HepG2 (cell line): ENCODE measurements around the gene MARF1. TPM values are rescaled to one million over a fixed set of nuclear protein-coding genes. Genes with fewer than 3 reads are reported as not detected.

Experiments
- BRF2 ChIP-seq: sonication (generic); formaldehyde crosslinking; IDR thresholded peaks from 2 replicates; pipeline ENCODE4 v1.8.1; 2022; ENCODE audit warnings: mild to moderate bottlenecking, missing genetic modification reagents
- CBX2 ChIP-seq, 2 experiments: fragments of 200-600 bp in 1 of 2; sonication (generic); formaldehyde crosslinking in 1 of 2; IDR thresholded peaks; 2 replicates each; pipeline versions ENCODE4 v1.7.0 to v1.8.1; 2018 to 2022; ENCODE audit warnings: low read depth in 2 of 2, low read length in 1 of 2, mild to moderate bottlenecking in 1 of 2, missing genetic modification reagents in 1 of 2
- CEBPB ChIP-seq: IDR thresholded peaks from 2 replicates; pipeline ENCODE4 v1.6.1; 2011; ENCODE audit warnings: low read depth, low read length, improper control_type of control experiment, borderline replicate concordance
- GPN1 ChIP-seq: sonication (generic); formaldehyde crosslinking; IDR thresholded peaks from 2 replicates; pipeline ENCODE4 v1.5.1; 2020; ENCODE audit warnings: missing genetic modification reagents, borderline replicate concordance
- ISX ChIP-seq: sonication (generic); formaldehyde crosslinking; conservative IDR thresholded peaks from 2 replicates; pipeline ENCODE4 v1.5.0; 2020; ENCODE audit warnings: missing genetic modification reagents
- KIAA2018 ChIP-seq: sonication (generic); formaldehyde crosslinking; IDR thresholded peaks from 2 replicates; pipeline ENCODE4 v1.5.0; 2020; ENCODE audit warnings: mild to moderate bottlenecking, missing genetic modification reagents, borderline replicate concordance
- MAFF ChIP-seq: IDR thresholded peaks from 2 replicates; pipeline ENCODE4 v1.6.1; 2011; ENCODE audit warnings: low read depth, low read length, improper control_type of control experiment
- NKX3-1 ChIP-seq: sonication (generic); formaldehyde crosslinking; IDR thresholded peaks from 2 replicates; pipeline ENCODE4 v1.5.0; 2020; ENCODE audit warnings: missing genetic modification reagents
- SAP130 ChIP-seq: IDR thresholded peaks from 2 replicates; pipeline ENCODE4 v1.6.1; 2016; ENCODE audit warnings: low read depth
- SIN3A ChIP-seq: IDR thresholded peaks from 2 replicates; pipeline ENCODE4 v1.6.1; 2011; ENCODE audit warnings: low read depth, mild to moderate bottlenecking, control low read depth, low read length, borderline replicate concordance
- SMARCC2 ChIP-seq: fragments of 450-650 bp; IDR thresholded peaks from 2 replicates; pipeline ENCODE4 v1.6.1; 2017; ENCODE audit warnings: antibody characterized with exemption, mild to moderate bottlenecking
- ZNF264 ChIP-seq: sonication (generic); formaldehyde crosslinking; IDR thresholded peaks from 2 replicates; pipeline ENCODE4 v1.4.0; 2020; ENCODE audit warnings: missing genetic modification reagents
- ZNF274 ChIP-seq: sonication (generic); formaldehyde crosslinking; IDR thresholded peaks from 2 replicates; pipeline ENCODE4 v1.5.1; 2020; ENCODE audit warnings: mild to moderate bottlenecking, missing genetic modification reagents
- ZNF362 ChIP-seq: sonication (generic); formaldehyde crosslinking; IDR thresholded peaks from 2 replicates; pipeline ENCODE4 v1.4.0; 2020; ENCODE audit warnings: missing genetic modification reagents, mild to moderate bottlenecking, borderline replicate concordance
- ZNF572 ChIP-seq: sonication (generic); formaldehyde crosslinking; IDR thresholded peaks from 2 replicates; pipeline ENCODE4 v1.5.1; 2020; ENCODE audit warnings: mild to moderate bottlenecking, missing genetic modification reagents
- ZNF576 ChIP-seq: sonication (generic); formaldehyde crosslinking; IDR thresholded peaks from 2 replicates; pipeline ENCODE4 v1.4.0; 2020; ENCODE audit warnings: mild to moderate bottlenecking, missing genetic modification reagents
- polyA plus RNA-seq, 8 experiments: library from polyadenylated mRNA; depleted of rRNA in 3 of 8; stranded (reverse) in 7 of 8; unstranded in 1 of 8; fragments of >200 nt; fragmentation: Illumina TruSeq in 4 of 8; extraction: Trizol in 4 of 8; gene quantifications; 2 replicates each; pipeline versions ENCODE4 v1.2.1 to v1.2.3, GENCODE V29; 2011 to 2016; ENCODE audit warnings: low read depth in 4 of 8, missing spikeins in 1 of 8, mixed read lengths in 1 of 8; ENCODE audit not compliant: insufficient read depth in 1 of 8
- total RNA-seq, 5 experiments: library from RNA; depleted of rRNA; stranded (reverse); fragments of >200 nt; fragmentation: Illumina TruSeq; extraction: Trizol; gene quantifications; 2 replicates each; pipeline ENCODE4 v1.2.3, GENCODE V29; 2016; ENCODE audit warnings: low read depth in 1 of 5

MARF1 gene
- total and polyA plus RNA-seq, 2 of the 13 experiments (the other 11 are each of a cell fraction or from before 2014, with no cell fraction given) = 8.7 to 20.7 TPM

GRCh38 chr16:15650019-15650697 is 7.2 kb upstream of the MARF1 start, which contains the start of gene NDE1 (continued):
- TF ChIP-seq KIAA2018 (CRISPR knock-in tag) (no peak), ZNF572 (CRISPR knock-in tag) (no peak), SMARCC2 (no peak), BRF2 (CRISPR knock-in tag) (no peak), MAFF (no peak), CBX2 (IDR thresholded peaks at IDR 0.05; ENCODE audit: low read depth, low read length) (no peak), CBX2 (CRISPR knock-in tag; IDR thresholded peaks at IDR 0.05; ENCODE audit: low read depth) (no peak), SIN3A (0 out of 2 replicates have a peak, but pooled peaks have one; percentile 56), GPN1 (CRISPR knock-in tag) (no peak), ZNF362 (CRISPR knock-in tag) (peak; percentile 95), NKX3-1 (CRISPR knock-in tag) (peak; percentile 79), SAP130 (CRISPR knock-in tag) (peak; percentile 79), ZNF576 (CRISPR knock-in tag) (no peak), ZNF274 (peak; percentile 47; the same call in 1 of the 2 replicates), ZNF264 (CRISPR knock-in tag) (peak; percentile 38; the same call in 1 of the 2 replicates), CEBPB (no peak), ISX (CRISPR knock-in tag) (no peak; the same call in 1 of the 2 replicates)
